Vagina (tissue), 2 donors: ENCODE results near the gene AGPAT3.

Experiments
- POLR2A ChIP-seq, 2 donors: fragments of 450-650 bp; IDR thresholded peaks; one replicate each; pipeline ENCODE4 v1.6.1; 2017; ENCODE audit warnings: antibody characterized with exemption in 2 of 2, mild to moderate bottlenecking in 2 of 2, moderate library complexity in 2 of 2
- POLR2AphosphoS5 ChIP-seq, 2 donors: sonication (generic); formaldehyde crosslinking; IDR thresholded peaks; one replicate each; pipeline ENCODE4 v1.9.0; 2017; ENCODE audit warnings: antibody characterized with exemption in 2 of 2, mild to moderate bottlenecking in 2 of 2, low read depth in 1 of 2; ENCODE audit not compliant: insufficient read depth in 1 of 2

- TF ChIP-seq POLR2AphosphoS5 (IDR thresholded peaks at IDR 0.05; ENCODE audit: insufficient read depth in 1 of 2, low read depth in 1 of 2), result no peak
- TF ChIP-seq POLR2A (IDR thresholded peaks at IDR 0.05), result no peak
Observed at GRCh38 chr21:44011123-44011522, 146.1 kb downstream of the AGPAT3 start.
